Measurements from ENCODE around the gene LRSAM1. TPM values are rescaled to one million over a fixed set of nuclear protein-coding genes. Genes with fewer than 3 reads are reported as not detected.

LRSAM1 gene
- total and polyA plus RNA-seq, 2 of the 8 experiments (the other 6 are each of a cell fraction or from before 2014, with no cell fraction given): 9.7 to 18.3 TPM

DNA sequence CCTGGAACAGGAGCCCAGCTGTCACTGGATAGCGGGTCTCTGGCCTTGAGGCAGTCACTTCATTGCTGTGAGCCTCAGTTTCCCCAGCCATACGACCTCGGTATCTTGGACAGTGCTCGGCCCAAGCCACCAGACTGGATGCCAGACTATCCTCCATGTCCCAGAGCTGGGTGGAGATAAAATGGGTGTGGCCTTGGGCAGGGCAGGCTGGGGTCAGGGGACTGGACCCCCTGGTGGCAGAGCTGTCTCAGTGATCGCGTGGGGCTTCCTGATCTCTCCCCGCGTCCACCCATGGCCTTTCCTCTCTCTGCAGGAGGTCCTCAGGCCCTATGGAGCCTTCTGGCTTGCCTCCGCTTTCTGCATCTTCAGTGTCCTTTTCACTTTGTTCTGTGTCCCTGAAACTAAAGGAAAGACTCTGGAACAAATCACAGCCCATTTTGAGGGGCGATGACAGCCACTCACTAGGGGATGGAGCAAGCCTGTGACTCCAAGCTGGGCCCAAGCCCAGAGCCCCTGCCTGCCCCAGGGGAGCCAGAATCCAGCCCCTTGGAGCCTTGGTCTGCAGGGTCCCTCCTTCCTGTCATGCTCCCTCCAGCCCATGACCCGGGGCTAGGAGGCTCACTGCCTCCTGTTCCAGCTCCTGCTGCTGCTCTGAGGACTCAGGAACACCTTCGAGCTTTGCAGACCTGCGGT lies 44.4 kb upstream of the LRSAM1 start (continued):
- TF ChIP-seq, protein P1, sequence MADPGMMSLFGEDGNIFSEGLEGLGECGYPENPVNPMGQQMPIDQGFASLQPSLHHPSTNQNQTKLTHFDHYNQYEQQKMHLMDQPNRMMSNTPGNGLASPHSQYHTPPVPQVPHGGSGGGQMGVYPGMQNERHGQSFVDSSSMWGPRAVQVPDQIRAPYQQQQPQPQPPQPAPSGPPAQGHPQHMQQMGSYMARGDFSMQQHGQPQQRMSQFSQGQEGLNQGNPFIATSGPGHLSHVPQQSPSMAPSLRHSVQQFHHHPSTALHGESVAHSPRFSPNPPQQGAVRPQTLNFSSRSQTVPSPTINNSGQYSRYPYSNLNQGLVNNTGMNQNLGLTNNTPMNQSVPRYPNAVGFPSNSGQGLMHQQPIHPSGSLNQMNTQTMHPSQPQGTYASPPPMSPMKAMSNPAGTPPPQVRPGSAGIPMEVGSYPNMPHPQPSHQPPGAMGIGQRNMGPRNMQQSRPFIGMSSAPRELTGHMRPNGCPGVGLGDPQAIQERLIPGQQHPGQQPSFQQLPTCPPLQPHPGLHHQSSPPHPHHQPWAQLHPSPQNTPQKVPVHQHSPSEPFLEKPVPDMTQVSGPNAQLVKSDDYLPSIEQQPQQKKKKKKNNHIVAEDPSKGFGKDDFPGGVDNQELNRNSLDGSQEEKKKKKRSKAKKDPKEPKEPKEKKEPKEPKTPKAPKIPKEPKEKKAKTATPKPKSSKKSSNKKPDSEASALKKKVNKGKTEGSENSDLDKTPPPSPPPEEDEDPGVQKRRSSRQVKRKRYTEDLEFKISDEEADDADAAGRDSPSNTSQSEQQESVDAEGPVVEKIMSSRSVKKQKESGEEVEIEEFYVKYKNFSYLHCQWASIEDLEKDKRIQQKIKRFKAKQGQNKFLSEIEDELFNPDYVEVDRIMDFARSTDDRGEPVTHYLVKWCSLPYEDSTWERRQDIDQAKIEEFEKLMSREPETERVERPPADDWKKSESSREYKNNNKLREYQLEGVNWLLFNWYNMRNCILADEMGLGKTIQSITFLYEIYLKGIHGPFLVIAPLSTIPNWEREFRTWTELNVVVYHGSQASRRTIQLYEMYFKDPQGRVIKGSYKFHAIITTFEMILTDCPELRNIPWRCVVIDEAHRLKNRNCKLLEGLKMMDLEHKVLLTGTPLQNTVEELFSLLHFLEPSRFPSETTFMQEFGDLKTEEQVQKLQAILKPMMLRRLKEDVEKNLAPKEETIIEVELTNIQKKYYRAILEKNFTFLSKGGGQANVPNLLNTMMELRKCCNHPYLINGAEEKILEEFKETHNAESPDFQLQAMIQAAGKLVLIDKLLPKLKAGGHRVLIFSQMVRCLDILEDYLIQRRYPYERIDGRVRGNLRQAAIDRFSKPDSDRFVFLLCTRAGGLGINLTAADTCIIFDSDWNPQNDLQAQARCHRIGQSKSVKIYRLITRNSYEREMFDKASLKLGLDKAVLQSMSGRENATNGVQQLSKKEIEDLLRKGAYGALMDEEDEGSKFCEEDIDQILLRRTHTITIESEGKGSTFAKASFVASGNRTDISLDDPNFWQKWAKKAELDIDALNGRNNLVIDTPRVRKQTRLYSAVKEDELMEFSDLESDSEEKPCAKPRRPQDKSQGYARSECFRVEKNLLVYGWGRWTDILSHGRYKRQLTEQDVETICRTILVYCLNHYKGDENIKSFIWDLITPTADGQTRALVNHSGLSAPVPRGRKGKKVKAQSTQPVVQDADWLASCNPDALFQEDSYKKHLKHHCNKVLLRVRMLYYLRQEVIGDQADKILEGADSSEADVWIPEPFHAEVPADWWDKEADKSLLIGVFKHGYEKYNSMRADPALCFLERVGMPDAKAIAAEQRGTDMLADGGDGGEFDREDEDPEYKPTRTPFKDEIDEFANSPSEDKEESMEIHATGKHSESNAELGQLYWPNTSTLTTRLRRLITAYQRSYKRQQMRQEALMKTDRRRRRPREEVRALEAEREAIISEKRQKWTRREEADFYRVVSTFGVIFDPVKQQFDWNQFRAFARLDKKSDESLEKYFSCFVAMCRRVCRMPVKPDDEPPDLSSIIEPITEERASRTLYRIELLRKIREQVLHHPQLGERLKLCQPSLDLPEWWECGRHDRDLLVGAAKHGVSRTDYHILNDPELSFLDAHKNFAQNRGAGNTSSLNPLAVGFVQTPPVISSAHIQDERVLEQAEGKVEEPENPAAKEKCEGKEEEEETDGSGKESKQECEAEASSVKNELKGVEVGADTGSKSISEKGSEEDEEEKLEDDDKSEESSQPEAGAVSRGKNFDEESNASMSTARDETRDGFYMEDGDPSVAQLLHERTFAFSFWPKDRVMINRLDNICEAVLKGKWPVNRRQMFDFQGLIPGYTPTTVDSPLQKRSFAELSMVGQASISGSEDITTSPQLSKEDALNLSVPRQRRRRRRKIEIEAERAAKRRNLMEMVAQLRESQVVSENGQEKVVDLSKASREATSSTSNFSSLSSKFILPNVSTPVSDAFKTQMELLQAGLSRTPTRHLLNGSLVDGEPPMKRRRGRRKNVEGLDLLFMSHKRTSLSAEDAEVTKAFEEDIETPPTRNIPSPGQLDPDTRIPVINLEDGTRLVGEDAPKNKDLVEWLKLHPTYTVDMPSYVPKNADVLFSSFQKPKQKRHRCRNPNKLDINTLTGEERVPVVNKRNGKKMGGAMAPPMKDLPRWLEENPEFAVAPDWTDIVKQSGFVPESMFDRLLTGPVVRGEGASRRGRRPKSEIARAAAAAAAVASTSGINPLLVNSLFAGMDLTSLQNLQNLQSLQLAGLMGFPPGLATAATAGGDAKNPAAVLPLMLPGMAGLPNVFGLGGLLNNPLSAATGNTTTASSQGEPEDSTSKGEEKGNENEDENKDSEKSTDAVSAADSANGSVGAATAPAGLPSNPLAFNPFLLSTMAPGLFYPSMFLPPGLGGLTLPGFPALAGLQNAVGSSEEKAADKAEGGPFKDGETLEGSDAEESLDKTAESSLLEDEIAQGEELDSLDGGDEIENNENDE (IDR thresholded peaks at IDR 0.05; ENCODE audit: insufficient replicate concordance, low read length): no peak
- no peak for TF ChIP-seq BACH1 (IDR thresholded peaks at IDR 0.05; ENCODE audit: low read length)
- TF ChIP-seq RAD21 (IDR thresholded peaks at IDR 0.05 in 1 of 2, conservative IDR thresholded peaks at IDR 0.05 in 1 of 2; ENCODE audit: low read depth in 2 of 2, low read length in 2 of 2): no peak
- TF ChIP-seq SUZ12 (IDR thresholded peaks at IDR 0.05; ENCODE audit: low read length): no peak
- TF ChIP-seq SAP30 (IDR thresholded peaks at IDR 0.05; ENCODE audit: insufficient read depth, insufficient replicate concordance, low read length): no peak
- no peak for TF ChIP-seq BCL11A (IDR thresholded peaks at IDR 0.05; ENCODE audit: low read depth in 2 of 2, low read length in 2 of 2)
- TF ChIP-seq YY1 (IDR thresholded peaks at IDR 0.05; ENCODE audit: low read depth, low read length): no peak
- no peak for TF ChIP-seq USF2 (IDR thresholded peaks at IDR 0.05; ENCODE audit: low read length)
- TF ChIP-seq POLR2AphosphoS5 (IDR thresholded peaks at IDR 0.05; ENCODE audit: low read depth, low read length): no peak

Measured in H1 (cell line).